RPMI8226 (cell line): ENCODE measurements around the gene NEUROG2.
"Not testable (repeated sequence)": the region's sequence is repeated elsewhere in the genome, so short reads cannot be mapped to it uniquely, and the experiment has no call there.

Source experiments
- DNase-seq: peaks from one replicate; pipeline ENCODE4 v3.0.0-alpha.2; 2015

The NEUROG2 gene

GRCh38 chr4:112520598-112521122, 4.7 kb upstream of the NEUROG2 start:
- no peak for DNase-seq

- DNase-seq = no peak
Measured at GRCh38 chr4:112519689-112520597, 4.0 kb upstream of the NEUROG2 start.

- no peak for DNase-seq
Measured at GRCh38 chr4:112518675-112519074, 2.7 kb upstream of the NEUROG2 start.

GRCh38 chr4:112517911-112518310, 1.9 kb upstream of the NEUROG2 start:
- peak; percentile 45 for DNase-seq

GRCh38 chr4:112517067-112517634, 1.2 kb upstream of the NEUROG2 start:
- peak; percentile 53 for DNase-seq

GRCh38 chr4:112516471-112517066, 589 bp upstream of the NEUROG2 start:
- no peak for DNase-seq

GRCh38 chr4:112515198-112516065, 548 bp downstream of the NEUROG2 start:
- peak; percentile 62 for DNase-seq

- peak; percentile 49 for DNase-seq
Measured at GRCh38 chr4:112514647-112515197, 1.3 kb downstream of the NEUROG2 start.

- DNase-seq = peak; percentile 42
Measured at GRCh38 chr4:112513971-112514646, 1.9 kb downstream of the NEUROG2 start.

GRCh38 chr4:112511803-112512118, 4.2 kb downstream of the NEUROG2 start:
- DNase-seq = no peak

- no peak for DNase-seq
Measured at GRCh38 chr4:112511093-112511802, 4.7 kb downstream of the NEUROG2 start.

GRCh38 chr4:112510291-112511092, 5.5 kb downstream of the NEUROG2 start:
- no peak for DNase-seq

- no peak for DNase-seq
Measured at GRCh38 chr4:112509243-112510141, 6.5 kb downstream of the NEUROG2 start.

GRCh38 chr4:112508356-112508755, 7.6 kb downstream of the NEUROG2 start:
- no peak for DNase-seq

- no peak for DNase-seq
Measured at GRCh38 chr4:112504807-112505206, 11.2 kb downstream of the NEUROG2 start.

GRCh38 chr4:112502871-112503270, 13.1 kb downstream of the NEUROG2 start:
- DNase-seq = no peak

- DNase-seq = no peak
Measured at GRCh38 chr4:112492321-112492720, 23.7 kb downstream of the NEUROG2 start.

GRCh38 chr4:112490808-112491207, 25.2 kb downstream of the NEUROG2 start:
- DNase-seq = not testable (repeated sequence)

- DNase-seq = no peak
Measured at GRCh38 chr4:112485930-112486329, 30.1 kb downstream of the NEUROG2 start.
